NCI-H748 treated with DMSO at 0.1 percent for 48 hours (cell line): Measurements from ENCODE around the gene PIK3CB.
"Not testable (repeated sequence)": the region's sequence is repeated elsewhere in the genome, so short reads cannot be mapped to it uniquely, and the experiment has no call there.

Experiments used
- DNase-seq: peaks from one replicate; lab custom pipeline; 2025; lab: John Stamatoyannopoulos, UW

Gene PIK3CB

GRCh38 chr3:138803006-138803653 lies 31.6 kb downstream of the PIK3CB start:
- DNase-seq, result no peak

GRCh38 chr3:138802223-138802622 lies 32.5 kb downstream of the PIK3CB start:
- DNase-seq, result not testable (repeated sequence)

- DNase-seq, result no peak
These were observed 32.9 kb downstream of the PIK3CB start for GRCh38 chr3:138801792-138802191.

- no peak for DNase-seq
These were observed 34.5 kb downstream of the PIK3CB start for GRCh38 chr3:138800248-138800647.

GRCh38 chr3:138799822-138800221 lies 34.9 kb downstream of the PIK3CB start:
- no peak for DNase-seq

GRCh38 chr3:138797508-138798038 lies 37.2 kb downstream of the PIK3CB start:
- DNase-seq, result no peak

GRCh38 chr3:138796761-138797160 lies 38.0 kb downstream of the PIK3CB start:
- no peak for DNase-seq

- no peak for DNase-seq
These were observed 47.9 kb downstream of the PIK3CB start for GRCh38 chr3:138786788-138787271.

GRCh38 chr3:138785951-138786350 lies 48.8 kb downstream of the PIK3CB start:
- DNase-seq, result no peak

- not testable (repeated sequence) for DNase-seq
These were observed 49.3 kb downstream of the PIK3CB start for GRCh38 chr3:138785362-138785857.

GRCh38 chr3:138782755-138783154 lies 52.0 kb downstream of the PIK3CB start:
- no peak for DNase-seq

- DNase-seq, result no peak
These were observed 53.7 kb downstream of the PIK3CB start for GRCh38 chr3:138781012-138781470.

- no peak for DNase-seq
These were observed 56.1 kb downstream of the PIK3CB start for GRCh38 chr3:138778643-138779042.

- DNase-seq, result no peak
These were observed 57.8 kb downstream of the PIK3CB start for GRCh38 chr3:138776961-138777360.

GRCh38 chr3:138775254-138775595 lies 59.5 kb downstream of the PIK3CB start:
- no peak for DNase-seq

- peak; percentile 83 for DNase-seq
These were observed 60.0 kb downstream of the PIK3CB start for GRCh38 chr3:138774529-138775253.

GRCh38 chr3:138771585-138771984 lies 63.1 kb downstream of the PIK3CB start:
- no peak for DNase-seq

GRCh38 chr3:138769616-138770015 lies 65.1 kb downstream of the PIK3CB start:
- DNase-seq, result no peak

- DNase-seq, result no peak
These were observed 65.8 kb downstream of the PIK3CB start for GRCh38 chr3:138768946-138769345.

GRCh38 chr3:138768125-138768524 lies 66.6 kb downstream of the PIK3CB start:
- no peak for DNase-seq

- no peak for DNase-seq
These were observed 67.1 kb downstream of the PIK3CB start for GRCh38 chr3:138767498-138768104.

GRCh38 chr3:138761002-138761401 lies 73.7 kb downstream of the PIK3CB start:
- no peak for DNase-seq

- DNase-seq, result no peak
These were observed 86.5 kb downstream of the PIK3CB start for GRCh38 chr3:138748190-138748589.
